Endothelial cell (in vitro differentiated cells): ENCODE measurements around the gene MMP24OS. TPM values are rescaled to one million over a fixed set of nuclear protein-coding genes. Genes with fewer than 3 reads are reported as not detected.
A peak's percentile ranks its signal among the peaks of the same experiment; 100 is the strongest.
"Not testable (repeated sequence)": the region's sequence is repeated elsewhere in the genome, so short reads cannot be mapped to it uniquely, and the experiment has no call there.

Experiments used
- DNase-seq: peaks from one replicate; pipeline ENCODE4 v3.0.0; 2021; ENCODE audit warnings: low spot score
- H3K27ac Mint-ChIP-seq: one replicate; pipeline ENCODE4 v1.8.0; 2021; ENCODE audit warnings: mixed read lengths, inconsistent platforms; ENCODE audit not compliant: unreplicated experiment
- H3K27me3 Mint-ChIP-seq: one replicate; pipeline ENCODE4 v1.8.0; 2021; ENCODE audit warnings: mild to moderate bottlenecking, moderate library complexity, mixed read lengths, inconsistent platforms; ENCODE audit not compliant: unreplicated experiment
- H3K36me3 Mint-ChIP-seq: one replicate; pipeline ENCODE4 v1.8.0; 2021; ENCODE audit warnings: mild to moderate bottlenecking, low read depth, mixed read lengths, inconsistent platforms; ENCODE audit not compliant: unreplicated experiment
- H3K4me1 Mint-ChIP-seq: one replicate; pipeline ENCODE4 v1.8.0; 2021; ENCODE audit warnings: mild to moderate bottlenecking, mixed read lengths, inconsistent platforms; ENCODE audit not compliant: unreplicated experiment
- H3K4me3 Mint-ChIP-seq: one replicate; pipeline ENCODE4 v1.8.0; 2021; ENCODE audit warnings: mild to moderate bottlenecking, mixed read lengths, inconsistent platforms; ENCODE audit not compliant: unreplicated experiment
- H3K9me3 Mint-ChIP-seq: one replicate; pipeline ENCODE4 v1.8.0; 2021; ENCODE audit warnings: mixed read lengths, inconsistent platforms; ENCODE audit not compliant: unreplicated experiment
- CTCF ChIP-seq: fragments of 200-600 bp; sonication (generic); IDR thresholded peaks from one replicate; pipeline ENCODE4 v1.5.0; 2021; ENCODE audit warnings: antibody characterized with exemption; ENCODE audit not compliant: unreplicated experiment
- total RNA-seq: library from RNA; stranded (reverse); fragmentation: NEBNext Ultra II Directional; extraction: Animal tissue kit (Norgen Biotek cat#: 25700); gene quantifications from one replicate; pipeline ENCODE4 v1.2.1, GENCODE V29; 2021; ENCODE audit not compliant: unreplicated experiment

Gene MMP24OS
- total RNA-seq, 1 donor from 2014 or later: 80.7 TPM

- no peak for TF ChIP-seq CTCF
- H3K27ac Mint-ChIP-seq: no peak overlapping the region
- H3K4me1 Mint-ChIP-seq: peaks cover 38% of the 10 kb centered on the region
- DNase-seq: no peak
- no peaks in the 10 kb centered on the region for H3K36me3 Mint-ChIP-seq
- no peaks in the 10 kb centered on the region for H3K27me3 Mint-ChIP-seq
- H3K9me3 Mint-ChIP-seq: no peaks in the 10 kb centered on the region
- no peak overlapping the region for H3K4me3 Mint-ChIP-seq
These were observed 39.7 kb upstream of the MMP24OS start for GRCh38 chr20:35317416-35318210.

GRCh38 chr20:35316086-35316485 is 38.2 kb upstream of the MMP24OS start:
- TF ChIP-seq CTCF: no peak
- H3K27ac Mint-ChIP-seq: peak overlapping the region; percentile 26
- no peaks in the 10 kb centered on the region for H3K27me3 Mint-ChIP-seq
- no peaks in the 10 kb centered on the region for H3K9me3 Mint-ChIP-seq
- no peaks in the 10 kb centered on the region for H3K36me3 Mint-ChIP-seq
- H3K4me1 Mint-ChIP-seq: peaks cover 44% of the 10 kb centered on the region
- H3K4me3 Mint-ChIP-seq: no peak overlapping the region
- no peak for DNase-seq

GRCh38 chr20:35315632-35316020 is 37.7 kb upstream of the MMP24OS start:
- H3K27me3 Mint-ChIP-seq, H3K9me3 Mint-ChIP-seq, H3K4me3 Mint-ChIP-seq, H3K36me3 Mint-ChIP-seq, H3K27ac Mint-ChIP-seq, DNase-seq: not testable (repeated sequence)
- peaks cover 42% of the 10 kb centered on the region for H3K4me1 Mint-ChIP-seq

- no peak overlapping the region for H3K4me3 Mint-ChIP-seq
- H3K27me3 Mint-ChIP-seq: no peaks in the 10 kb centered on the region
- peak overlapping the region; percentile 9 for H3K27ac Mint-ChIP-seq
- H3K9me3 Mint-ChIP-seq: no peaks in the 10 kb centered on the region
- DNase-seq: no peak
- TF ChIP-seq CTCF: no peak
- H3K36me3 Mint-ChIP-seq: no peaks in the 10 kb centered on the region
- H3K4me1 Mint-ChIP-seq: peaks cover 36% of the 10 kb centered on the region
These were observed 37.1 kb upstream of the MMP24OS start for GRCh38 chr20:35314816-35315631.

GRCh38 chr20:35312318-35312717 is 34.4 kb upstream of the MMP24OS start:
- no peak for TF ChIP-seq CTCF

More at GRCh38 chr20:35312318-35312717, 34.4 kb upstream of the MMP24OS start:
- no peak for DNase-seq
- Mint-ChIP-seq H3K4me3 (no peak overlapping the region), H3K36me3 (no peaks in the 10 kb centered on the region), H3K27ac (no peak overlapping the region), H3K27me3 (no peaks in the 10 kb centered on the region), H3K9me3 (no peaks in the 10 kb centered on the region), H3K4me1 (peaks cover 22% of the 10 kb centered on the region)
